Measurements from ENCODE around the gene MAP1B.

MAP1B gene

GRCh38 chr5:72101828-72102227 lies 5.4 kb upstream of the MAP1B start:
- no peak for DNase-seq

DNA sequence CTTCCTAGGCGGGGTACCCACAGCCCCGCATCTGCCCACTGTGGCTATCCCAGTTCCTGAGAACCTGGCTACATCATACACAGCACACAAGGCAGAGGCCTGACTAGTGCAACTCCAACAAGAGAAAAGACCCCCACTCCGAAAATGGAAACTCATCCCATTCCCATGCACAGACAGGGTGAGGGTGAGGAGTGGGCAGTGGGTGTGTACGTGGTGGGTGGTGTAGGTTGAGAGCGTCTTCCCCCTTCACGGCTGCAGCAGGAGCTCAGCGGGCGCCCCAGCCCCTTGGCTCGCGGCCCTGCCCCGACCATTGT lies 501 bp upstream of the MAP1B start:
- DNase-seq, result no peak

- peak; percentile 45 for DNase-seq
Measured at GRCh38 chr5:72107901-72108201, 576 bp downstream of the MAP1B start.

DNA sequence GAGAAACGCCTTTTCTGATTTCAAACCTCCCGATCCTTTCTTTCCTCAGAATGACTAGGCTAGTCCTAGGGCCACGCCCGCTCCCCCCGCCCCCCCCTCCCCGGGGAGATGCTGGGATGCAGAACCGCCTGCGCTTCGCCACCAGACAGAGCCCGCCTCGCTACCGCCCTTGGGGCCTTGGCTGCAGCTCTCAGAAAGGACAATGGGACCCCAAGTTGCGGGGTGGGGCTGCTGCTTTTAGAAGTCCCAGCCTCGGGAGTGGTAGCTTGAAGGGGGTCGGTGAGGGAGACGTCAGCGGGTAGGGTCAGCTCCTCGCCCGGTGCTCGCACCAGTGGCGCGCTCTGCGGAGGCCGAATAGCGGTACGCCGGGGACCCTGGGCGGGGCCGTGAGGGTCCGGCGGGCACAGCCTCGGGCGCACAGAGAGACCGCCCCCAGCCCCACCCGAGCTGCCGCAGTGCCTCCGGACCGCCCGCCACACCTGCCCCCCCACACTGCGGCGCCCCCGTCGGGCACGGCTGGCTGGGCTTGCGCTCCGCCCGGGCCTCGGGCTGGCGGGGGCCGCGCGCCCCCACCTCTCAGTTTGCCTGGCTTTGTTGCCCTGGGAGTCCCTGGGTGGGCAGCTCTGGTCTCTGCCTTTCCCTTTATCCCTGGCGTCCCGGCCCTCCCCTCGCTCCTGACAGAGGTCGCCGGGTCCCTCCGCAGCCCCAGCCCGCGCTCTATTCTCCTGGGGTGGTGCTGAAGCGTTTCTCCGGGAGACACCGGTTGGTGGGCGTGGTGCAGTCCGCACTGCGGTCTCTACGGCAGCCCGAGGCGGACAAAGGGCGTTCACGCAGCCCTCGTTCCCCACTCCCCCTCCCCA lies 1.2 kb downstream of the MAP1B start:
- peak; percentile 70 for DNase-seq

GRCh38 chr5:72109062-72109411 lies 1.8 kb downstream of the MAP1B start:
- no peak for DNase-seq

GRCh38 chr5:72109625-72110024 lies 2.4 kb downstream of the MAP1B start:
- DNase-seq, result no peak

- no peak for DNase-seq
Measured at GRCh38 chr5:72110394-72111013, 3.2 kb downstream of the MAP1B start.

GRCh38 chr5:72112389-72112788 lies 5.1 kb downstream of the MAP1B start:
- no peak for DNase-seq

DNA sequence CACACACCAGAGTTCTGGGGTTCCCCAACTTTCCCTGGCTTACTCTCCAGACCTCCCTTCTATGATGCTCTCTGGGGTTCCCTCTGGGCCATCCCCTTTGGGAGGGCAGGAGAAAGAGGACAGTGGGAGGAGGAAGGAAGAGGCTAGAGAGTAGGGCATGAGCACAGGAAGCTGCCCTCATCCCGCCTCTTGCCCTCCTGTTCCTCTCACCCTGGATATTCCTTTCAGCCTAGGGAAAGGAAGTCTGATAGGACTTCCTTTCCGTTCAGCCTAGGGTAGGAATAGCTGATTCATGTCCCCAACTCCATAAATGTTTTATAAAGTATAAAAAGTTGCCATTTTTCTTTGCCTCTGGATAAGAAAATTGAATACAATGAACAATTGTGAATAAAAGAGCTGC lies 7.4 kb downstream of the MAP1B start:
- DNase-seq, result no peak

DNA sequence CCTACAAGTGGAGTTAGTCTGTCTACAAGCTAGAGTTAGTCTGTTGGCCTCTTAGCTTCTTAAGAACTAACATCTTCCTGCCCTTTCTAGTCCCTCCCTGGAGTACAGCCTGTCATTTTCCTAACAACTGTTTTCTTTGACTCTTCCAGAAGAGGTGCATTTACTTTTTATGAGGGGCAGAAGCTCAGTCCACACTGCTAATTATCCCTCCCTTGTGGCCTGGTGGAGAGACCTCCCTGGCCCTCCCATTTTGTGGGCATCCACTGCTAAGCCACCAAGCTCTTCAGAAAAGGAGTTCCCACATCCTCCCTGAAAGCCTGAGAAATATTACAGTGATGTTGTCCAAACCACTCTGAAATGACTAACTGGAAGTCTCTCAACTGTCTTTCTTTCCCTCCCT lies 8.0 kb downstream of the MAP1B start:
- no peak for DNase-seq

- DNase-seq, result no peak
Measured at GRCh38 chr5:72117307-72117706, 10.0 kb downstream of the MAP1B start.

GRCh38 chr5:72121052-72121779 lies 13.9 kb downstream of the MAP1B start:
- no peak for DNase-seq

GRCh38 chr5:72121780-72122445 lies 14.6 kb downstream of the MAP1B start:
- peak; percentile 56 for DNase-seq

DNA sequence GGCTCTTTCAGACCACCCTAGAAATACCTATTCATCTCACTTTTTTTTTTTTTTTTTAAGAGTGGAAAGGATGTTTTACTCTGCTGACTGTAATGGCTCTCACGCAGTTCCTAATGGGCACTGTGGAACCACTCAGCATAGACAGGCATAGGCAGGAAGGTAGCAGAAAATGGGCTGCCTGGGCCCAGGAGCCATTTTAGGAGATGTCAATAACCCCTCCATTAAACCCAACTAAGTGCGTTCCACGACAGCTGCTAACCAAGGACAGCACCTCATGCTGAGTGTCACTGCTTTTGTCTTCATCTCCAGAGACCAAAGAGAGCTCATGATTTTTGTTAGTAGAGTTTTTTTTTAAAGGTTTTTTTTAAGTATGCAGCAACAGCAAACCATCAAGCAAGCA lies 15.3 kb downstream of the MAP1B start:
- DNase-seq, result no peak

GRCh38 chr5:72123764-72124376 lies 16.6 kb downstream of the MAP1B start:
- no peak for DNase-seq

- DNase-seq, result no peak
Measured at GRCh38 chr5:72125271-72125940, 18.1 kb downstream of the MAP1B start.

DNA sequence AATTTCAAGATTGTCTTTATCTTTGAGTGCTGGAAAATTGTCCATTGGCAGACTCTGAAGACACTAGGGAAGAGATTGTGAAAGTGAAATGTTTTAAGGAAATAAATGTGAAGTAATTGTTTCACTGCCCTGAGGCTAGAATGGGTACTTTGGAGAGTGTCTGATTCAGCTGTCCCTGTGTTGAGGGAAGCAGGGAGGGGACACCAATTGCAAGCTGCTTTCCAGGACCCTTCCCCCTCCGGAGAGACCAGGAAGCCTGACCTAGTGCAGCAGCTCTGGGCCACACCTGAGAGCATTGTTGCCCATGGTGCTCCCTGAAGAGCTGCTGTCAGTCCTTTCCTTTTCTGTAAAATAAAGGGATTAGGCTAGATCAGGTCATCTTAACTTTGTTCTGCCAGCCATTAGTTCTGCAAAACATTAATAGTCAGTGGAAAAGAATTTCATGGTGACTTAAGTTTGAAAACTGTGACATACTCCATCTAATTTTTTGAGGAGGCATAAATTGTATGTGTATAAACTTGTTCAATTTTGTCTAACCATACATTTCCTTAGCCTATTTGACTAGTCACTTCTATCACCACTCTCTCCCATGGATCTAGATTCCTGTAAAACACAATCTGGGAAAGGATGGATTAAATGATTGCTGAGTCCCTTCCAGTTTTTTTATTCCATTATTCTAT lies 18.8 kb downstream of the MAP1B start:
- no peak for DNase-seq

GRCh38 chr5:72126796-72127195 lies 19.5 kb downstream of the MAP1B start:
- peak; percentile 51 for DNase-seq

DNA sequence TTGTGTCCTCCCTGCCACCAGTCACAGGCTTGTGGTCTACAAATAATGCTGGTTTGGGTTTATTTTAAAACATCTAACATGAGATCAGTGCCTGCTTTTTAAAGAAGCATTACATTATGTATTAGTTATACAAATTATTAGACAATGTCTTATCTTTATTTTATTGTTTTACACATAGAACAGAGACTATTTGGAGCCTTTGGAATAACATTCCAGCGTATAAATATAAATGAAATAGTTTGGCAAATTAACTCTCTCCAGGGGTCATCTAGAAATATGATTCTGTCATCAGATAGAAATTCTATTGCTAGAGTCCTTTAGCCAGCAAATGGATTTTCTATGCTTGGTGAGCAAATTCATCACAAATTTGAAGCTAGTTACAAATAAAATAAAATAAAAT lies 22.4 kb downstream of the MAP1B start:
- no peak for DNase-seq

- no peak for DNase-seq
Measured at GRCh38 chr5:72130351-72130761, 23.1 kb downstream of the MAP1B start.

DNA sequence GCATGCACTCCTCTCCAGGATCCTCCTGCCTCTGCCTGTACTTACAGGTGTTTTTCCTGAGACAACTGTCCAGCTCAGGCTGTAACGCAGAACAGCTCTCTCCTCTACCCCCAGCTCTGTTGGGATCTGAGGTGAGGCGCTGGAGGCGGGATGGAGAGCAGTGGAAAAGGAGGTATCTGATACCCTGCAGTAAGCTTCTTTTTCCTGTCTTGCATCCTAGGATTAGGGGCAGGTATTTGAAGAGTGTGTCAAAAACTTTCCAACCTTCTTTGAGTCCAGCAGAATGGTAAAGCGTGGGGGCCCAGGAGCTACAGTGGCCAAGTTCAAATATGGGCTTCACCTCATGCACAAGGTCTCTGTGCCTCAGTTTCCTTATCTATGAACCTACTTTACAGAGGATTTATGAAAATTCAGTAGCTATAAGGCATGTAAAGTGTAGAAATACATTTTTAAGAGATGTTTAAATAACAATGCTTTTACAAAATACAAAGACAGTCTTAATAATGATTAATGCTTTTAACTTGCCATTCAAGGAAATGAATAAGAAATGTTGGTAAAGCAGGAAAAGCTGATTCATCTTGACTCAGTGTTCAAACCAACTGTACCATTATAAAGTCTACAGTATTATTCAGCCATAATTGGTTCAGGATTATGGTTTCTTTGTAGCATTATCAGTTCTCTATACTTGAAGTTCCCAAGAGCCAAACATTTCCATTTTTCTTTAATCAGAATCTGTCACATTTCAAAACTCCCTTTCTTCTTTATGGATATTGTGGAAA lies 26.1 kb downstream of the MAP1B start:
- no peak for DNase-seq
